CD4-positive, alpha-beta T cell treated with Interleukin-15 for 4 hours (primary cell): ENCODE results near the gene MAPK4.
"Not testable (repeated sequence)": the region's sequence is repeated elsewhere in the genome, so short reads cannot be mapped to it uniquely, and the experiment has no call there.

ENCODE experiments used
- DNase-seq: peaks from one replicate; pipeline ENCODE4 v3.0.0-alpha.2; 2020; ENCODE audit warnings: low spot score

MAPK4 gene

GRCh38 chr18:50687491-50687890 lies 127.6 kb downstream of the MAPK4 start:
- DNase-seq, result no peak

- DNase-seq, result no peak
These were observed 129.7 kb downstream of the MAPK4 start for GRCh38 chr18:50689578-50689977.

DNA sequence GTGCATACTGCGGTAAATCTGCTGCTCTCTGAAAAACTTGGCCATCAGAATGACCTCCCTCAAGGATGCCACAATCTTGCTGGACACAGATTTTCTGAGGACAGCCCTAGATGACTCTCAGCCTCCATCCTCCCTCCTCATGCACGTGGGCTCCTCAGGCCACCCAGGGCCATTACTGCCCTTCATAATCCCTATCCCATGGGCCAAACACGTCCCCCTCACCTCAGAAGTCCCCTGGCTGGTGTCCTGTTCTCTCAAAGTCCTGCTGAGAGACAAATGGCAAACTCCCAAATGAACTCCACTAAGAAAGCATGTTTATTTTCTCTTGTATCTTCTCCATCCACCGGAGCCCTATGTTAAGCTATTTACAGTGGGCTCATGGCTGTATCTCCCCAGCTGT lies 134.3 kb downstream of the MAPK4 start:
- no peak for DNase-seq

DNA sequence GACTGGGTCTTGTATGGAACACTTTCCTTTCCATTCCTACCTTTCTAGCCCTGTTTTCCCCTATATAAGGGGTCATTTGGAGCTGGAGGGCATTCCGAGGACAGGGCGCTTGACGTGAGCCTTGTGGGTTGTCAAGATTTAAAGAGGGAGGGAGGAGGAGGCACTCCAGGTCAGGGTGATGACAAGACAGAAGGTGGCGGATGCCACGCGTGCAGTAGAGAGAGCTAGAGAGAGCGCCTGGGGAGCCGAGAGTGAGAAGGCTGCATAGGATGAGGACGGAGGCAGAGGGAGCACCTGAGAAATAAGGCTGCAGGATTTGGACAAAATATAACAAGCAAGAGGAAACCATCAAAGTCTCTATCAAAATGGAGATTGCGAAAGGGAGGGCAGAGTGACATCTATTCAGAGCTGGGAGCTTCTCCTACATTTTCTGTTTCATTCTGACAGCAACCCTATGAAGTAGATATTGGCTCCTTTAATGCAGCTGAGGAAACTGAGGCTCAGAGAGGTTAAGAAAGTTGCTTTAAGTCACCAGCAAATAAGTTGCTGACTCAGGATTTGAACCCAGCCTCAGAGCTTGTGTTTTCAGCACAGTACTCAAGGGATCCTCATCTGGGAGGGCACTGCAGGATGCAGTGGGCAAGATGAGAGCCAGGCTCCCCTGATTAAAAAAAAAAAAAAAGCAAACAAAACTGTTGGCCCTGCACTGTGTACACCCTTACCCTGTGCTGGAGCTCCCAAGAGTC lies 135.7 kb downstream of the MAPK4 start:
- no peak for DNase-seq

DNA sequence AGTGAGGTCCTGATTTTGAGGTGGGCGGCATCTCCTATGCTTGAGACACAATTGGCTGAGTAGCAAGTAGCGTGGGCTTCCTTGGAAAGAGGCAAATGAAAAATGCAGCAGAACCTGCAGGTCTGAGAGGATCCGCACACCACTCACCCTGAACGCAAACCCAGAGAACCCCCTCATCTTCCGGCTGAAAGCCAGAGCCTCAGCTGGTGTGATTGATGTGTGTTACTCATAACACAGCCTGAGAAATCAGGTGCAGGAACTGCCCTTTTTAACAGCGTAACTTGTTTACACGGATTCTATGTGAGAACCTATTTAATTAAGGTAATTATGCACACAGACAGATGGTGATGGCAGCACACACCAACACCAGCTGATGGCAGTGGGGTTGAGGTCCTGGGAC lies 136.5 kb downstream of the MAPK4 start:
- DNase-seq, result no peak

- DNase-seq, result no peak
These were observed 137.0 kb downstream of the MAPK4 start for GRCh38 chr18:50696929-50697328.

GRCh38 chr18:50697509-50697908 lies 137.6 kb downstream of the MAPK4 start:
- DNase-seq, result no peak

GRCh38 chr18:50700245-50701165 lies 140.6 kb downstream of the MAPK4 start:
- DNase-seq, result no peak

DNA sequence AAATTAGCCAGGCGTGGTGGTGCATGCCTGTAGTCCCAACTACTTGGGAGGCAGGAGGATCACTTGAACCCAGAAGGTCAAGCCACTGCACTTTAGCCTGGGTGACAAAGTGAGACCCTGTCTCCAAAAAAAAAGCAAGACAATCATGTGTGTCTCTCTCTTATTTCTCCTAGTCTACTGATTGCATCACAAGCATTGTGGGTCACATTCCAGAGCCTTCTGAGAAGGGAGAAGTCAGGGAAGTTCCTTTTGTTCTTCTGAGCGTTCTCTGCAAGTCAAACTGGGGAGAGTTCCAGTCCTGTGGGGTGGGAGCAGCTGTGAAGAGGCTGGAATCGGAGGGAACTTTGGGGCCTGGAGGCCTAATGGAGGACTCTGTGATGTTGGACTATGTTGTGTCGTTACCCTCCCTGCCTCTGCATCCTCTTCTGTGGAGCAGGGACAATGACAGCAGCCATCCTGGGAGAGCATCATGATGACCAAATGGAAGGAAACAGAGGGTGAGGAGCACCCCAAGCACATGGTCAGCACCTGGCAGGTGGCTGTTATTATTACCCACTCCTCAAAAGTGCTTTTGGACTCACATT lies 144.6 kb downstream of the MAPK4 start:
- DNase-seq, result no peak

- DNase-seq, result no peak
These were observed 146.3 kb downstream of the MAPK4 start for GRCh38 chr18:50706199-50706598.

GRCh38 chr18:50706651-50707050 lies 146.8 kb downstream of the MAPK4 start:
- DNase-seq, result no peak

- not testable (repeated sequence) for DNase-seq
These were observed 147.4 kb downstream of the MAPK4 start for GRCh38 chr18:50707297-50707696.

- no peak for DNase-seq
These were observed 148.1 kb downstream of the MAPK4 start for GRCh38 chr18:50707855-50708469.

GRCh38 chr18:50709193-50709592 lies 149.3 kb downstream of the MAPK4 start:
- no peak for DNase-seq

DNA sequence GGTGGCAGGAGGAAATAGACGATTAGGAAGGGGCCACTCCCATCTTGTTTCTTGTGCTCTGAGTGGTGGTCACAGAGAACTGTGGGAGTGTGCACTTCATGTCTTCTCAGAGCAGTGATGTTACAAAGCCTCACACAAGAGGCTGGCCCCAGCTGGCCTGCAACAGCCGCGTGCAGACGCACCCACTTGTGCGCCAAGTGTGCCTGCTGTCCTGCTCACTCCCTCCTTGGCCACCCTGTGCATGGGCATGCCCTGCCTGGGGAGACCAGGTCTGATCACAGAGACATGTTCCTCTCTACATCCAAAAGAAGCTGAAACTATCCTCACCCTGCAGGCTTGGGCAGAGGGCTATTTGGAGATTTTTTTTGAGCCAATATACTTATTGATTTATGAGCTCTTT lies 151.5 kb downstream of the MAPK4 start:
- no peak for DNase-seq

GRCh38 chr18:50715919-50716318 lies 156.0 kb downstream of the MAPK4 start:
- DNase-seq, result no peak

DNA sequence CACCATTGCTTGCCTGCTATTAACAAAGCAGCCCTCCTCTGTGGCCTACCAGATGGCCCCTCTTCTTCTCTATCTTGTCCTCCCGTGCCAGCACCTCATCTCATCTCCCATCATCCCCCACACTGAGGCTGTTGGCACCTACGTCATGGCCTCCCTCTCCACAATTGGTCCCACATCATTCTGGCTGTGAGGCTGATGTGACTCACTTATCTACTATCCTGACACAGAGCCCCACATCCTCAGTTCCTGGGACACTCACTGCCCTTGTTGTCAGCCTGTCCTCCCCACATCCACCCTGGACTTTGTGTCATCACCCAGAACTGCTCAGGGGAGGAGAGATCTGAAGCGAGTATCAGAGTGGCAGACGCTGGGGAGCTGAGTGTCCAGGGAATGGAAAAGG lies 157.0 kb downstream of the MAPK4 start:
- DNase-seq, result no peak

DNA sequence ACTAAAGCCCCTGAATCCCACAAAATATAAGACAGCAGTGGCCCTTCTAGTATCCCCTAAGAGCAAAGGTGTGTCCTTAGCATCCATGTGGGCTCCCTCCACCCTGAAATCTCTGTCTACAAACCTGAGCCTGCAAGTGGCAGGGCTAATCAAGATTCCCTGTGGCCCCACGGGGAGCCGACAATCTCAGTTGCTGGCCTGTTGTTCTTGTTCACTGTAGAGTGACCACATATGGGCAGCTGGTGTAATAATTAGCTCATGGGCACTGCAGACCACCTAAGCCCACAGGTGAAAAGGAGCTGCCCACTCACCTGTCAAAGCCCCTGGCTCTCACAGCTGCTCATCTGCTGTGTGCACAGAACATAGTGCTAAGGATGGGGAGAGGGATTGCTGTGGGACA lies 157.7 kb downstream of the MAPK4 start:
- no peak for DNase-seq

DNA sequence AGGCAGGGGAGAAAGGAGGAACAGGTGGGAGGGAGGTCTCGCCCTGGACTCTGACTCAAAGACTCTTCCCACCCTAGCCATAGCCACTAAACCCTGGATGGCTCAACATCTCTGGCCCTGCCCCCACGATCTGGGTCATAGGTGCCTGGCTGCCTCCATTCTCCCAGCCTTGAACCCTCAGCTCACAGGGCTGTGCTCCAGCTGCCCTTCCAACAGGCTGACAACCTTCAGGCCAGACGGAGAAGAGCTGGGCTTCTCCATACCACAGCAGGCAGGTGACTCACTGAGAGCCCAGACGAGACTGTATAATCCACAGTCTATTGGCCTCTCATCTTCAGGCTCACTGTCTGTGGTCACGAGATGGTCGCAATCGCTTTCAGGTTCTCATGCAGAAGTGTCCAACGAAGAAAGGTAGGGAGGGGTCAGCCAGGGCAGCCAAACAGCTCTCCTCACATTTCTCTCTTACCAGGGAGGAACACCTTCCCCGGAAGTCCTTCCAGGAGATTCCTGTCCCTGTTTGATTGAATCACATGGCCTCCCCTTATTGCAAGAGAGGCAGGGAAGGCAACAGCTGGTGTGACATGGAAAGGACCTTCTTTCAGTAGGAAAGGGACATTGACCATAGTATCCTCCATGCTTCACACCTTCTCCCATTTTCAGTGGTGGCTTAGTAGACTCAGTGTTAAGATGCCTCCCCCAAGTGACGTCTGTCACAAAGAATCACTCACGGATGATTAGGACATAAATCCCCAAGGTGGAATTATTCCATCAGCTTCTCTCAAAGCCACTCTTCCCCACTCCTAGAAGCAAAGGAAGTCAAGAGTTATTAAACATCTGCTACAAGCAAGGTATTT lies 159.8 kb downstream of the MAPK4 start:
- DNase-seq, result no peak

DNA sequence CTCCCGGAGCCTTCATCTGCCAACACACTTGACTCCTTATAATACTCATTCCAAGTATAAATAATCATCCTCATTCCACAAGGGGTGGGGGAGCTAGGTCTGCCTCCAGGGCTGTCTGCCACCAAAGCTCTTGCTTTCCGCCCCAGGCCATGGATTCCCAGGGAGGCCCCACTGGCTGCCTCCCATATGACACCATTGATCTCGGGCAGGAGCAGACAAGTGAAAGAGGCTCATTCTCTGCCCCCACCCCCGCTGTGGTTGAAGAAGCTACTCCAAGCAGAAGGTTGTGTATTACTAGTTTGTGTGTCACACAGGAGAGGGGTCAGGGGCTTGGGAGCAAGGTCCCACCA lies 160.4 kb downstream of the MAPK4 start:
- no peak for DNase-seq

DNA sequence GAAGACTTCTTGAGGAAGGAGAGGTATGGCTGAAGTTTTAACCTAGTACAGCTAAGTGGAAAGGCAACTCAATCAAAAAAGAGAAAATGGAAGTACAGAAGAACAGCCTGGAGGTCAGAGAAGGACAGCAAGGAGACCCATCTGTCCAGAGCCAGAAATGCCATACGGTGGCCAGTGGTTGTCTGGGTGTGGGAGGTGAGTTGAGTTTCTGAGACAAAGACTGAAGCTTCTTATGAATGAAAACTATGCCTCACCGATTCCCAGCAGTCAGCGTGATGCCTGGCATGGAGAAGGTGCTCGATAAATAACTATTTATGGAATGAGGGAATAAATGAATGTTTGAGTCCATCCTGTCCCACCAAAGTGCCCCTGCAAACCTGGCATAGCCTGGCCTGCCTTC lies 161.1 kb downstream of the MAPK4 start:
- no peak for DNase-seq
